AG04449 (cell line): Measurements from ENCODE around the gene TMEM135.
"Not testable (repeated sequence)": the region's sequence is repeated elsewhere in the genome, so short reads cannot be mapped to it uniquely, and the experiment has no call there.

Source experiments
- CTCF ChIA-PET: fragments of 350-600 bp; formaldehyde crosslinking; extraction: SDS; loops from one replicate; lab custom pipeline; 2021; ENCODE audit warnings: antibody characterized with exemption; lab: Yijun Ruan, JAX
- POLR2A ChIA-PET: fragments of 400-600, 350-600 bp; formaldehyde crosslinking; extraction: SDS; loops from one replicate; lab custom pipeline; 2020; ENCODE audit warnings: antibody characterized with exemption, inconsistent platforms; lab: Yijun Ruan, JAX
- DNase-seq: peaks from one replicate; pipeline ENCODE4 v3.0.0-alpha.2; 2010; ENCODE audit warnings: low read depth, low spot score
- H3K4me3 ChIP-seq: 2 replicates; pipeline ENCODE4 v1.5.1; 2011; ENCODE audit warnings: low read depth, mild to moderate bottlenecking, control low read depth, low read length
- CTCF ChIP-seq: IDR thresholded peaks from one replicate; pipeline ENCODE4 v1.5.1; 2011; ENCODE audit warnings: mild to moderate bottlenecking, moderate library complexity, low read length, control low read depth, inconsistent platforms; ENCODE audit not compliant: insufficient read depth; ENCODE audit errors: missing control alignments

TMEM135 gene

DNA sequence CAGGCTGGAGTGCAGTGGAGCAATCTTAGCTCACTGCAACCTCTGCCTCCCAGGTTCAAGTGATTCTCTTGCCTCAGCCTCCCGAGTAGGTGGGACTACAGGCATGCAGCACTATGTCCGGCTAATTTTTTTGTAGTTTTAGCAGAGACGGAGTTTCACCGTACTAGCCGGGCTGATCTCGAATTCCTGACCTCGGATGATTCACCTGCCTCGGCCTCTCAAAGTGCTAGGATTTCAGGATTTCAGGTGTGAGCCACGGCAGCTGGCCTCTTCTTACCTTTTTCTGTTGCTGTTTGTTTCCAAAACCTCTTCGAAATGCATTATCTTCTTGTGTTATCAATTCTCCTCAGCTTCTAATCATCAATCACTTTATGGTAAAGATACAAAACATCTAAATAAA lies 22.1 kb upstream of the TMEM135 start:
- CTCF ChIA-PET, result interaction anchor here (1.2 kb wide), 1 partner anchor 21 kb away, joined by 6 read pairs; no protein-coding TSS in a partner anchor
- H3K4me3 ChIP-seq, result no peak overlapping the region
- DNase-seq, result no peak
- TF ChIP-seq CTCF, result no peak
- POLR2A ChIA-PET, result no interaction called here

DNA sequence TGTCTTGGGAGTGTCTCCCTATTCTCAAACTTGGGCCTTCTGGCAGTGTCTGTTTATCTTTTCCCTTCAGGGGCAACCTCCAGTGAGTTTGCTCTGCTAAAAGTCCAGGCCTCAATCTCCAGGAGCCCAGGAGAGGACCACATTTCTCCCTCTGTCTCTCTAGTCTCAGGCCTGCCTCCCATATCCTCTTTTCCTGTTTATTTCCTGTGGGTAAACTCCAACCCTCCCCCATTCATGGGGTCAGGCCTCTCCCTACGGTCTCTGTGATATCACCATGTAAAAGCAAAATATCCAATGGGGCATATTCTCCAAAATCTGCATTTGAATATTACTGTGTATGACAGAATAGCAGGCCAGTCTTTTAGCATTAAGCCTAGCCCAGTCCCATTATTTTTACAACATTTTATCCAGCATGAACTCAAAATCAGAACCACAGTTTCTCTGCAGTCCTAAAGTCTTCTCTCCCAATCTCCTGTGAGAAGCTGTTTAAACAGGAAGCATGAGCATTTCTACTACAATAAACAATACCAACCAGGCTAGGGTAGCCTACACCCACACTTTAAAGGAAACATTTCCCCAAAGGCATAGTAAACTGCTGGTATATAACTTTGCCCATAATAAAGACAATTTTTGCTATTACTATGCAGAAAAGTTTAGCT lies 18.0 kb upstream of the TMEM135 start:
- no peak for TF ChIP-seq CTCF
- ChIA-PET CTCF (no interaction called here), POLR2A (no interaction called here)
- no peak for DNase-seq
- no peak overlapping the region for H3K4me3 ChIP-seq

GRCh38 chr11:87020336-87020735 lies 17.4 kb upstream of the TMEM135 start:
- no peak for DNase-seq
- ChIA-PET CTCF (interaction anchor here (0.7 to 1.0 kb wide), 2 partner anchors 25 to 189 kb away, joined by 3 read pairs; no protein-coding TSS in a partner anchor), POLR2A (no interaction called here)
- TF ChIP-seq CTCF, result no peak
- no peak overlapping the region for H3K4me3 ChIP-seq

DNA sequence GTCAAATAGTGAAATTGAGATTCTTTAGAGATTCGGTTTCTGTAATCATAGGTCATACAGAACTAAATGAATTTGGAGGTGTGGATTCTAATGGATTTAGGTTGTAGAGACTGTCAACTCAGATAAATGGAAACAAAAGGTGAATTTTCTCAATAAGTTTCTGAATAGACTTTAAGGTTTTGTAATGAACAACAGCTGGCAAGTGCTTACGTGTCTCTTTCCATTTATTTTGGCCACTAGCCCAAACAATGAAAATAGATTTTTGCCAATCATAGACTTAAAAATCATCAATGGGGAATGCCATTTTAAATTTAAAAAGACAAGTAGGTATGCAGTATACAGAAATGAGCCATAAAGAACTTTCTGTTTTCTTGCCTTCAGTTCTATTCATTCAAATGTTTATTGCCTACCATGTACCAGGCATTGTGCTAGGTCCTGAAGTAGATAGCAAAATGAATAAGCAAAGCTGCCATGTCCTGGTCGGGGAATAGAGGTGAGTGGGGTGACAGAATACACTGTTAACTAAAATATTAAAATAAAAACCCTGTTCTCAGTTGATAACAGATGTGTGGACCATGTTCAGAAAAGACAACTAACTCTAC lies 16.9 kb upstream of the TMEM135 start:
- TF ChIP-seq CTCF, result no peak
- POLR2A ChIA-PET, result no interaction called here
- CTCF ChIA-PET, result interaction anchor here (0.7 to 1.0 kb wide), 2 partner anchors 25 to 188 kb away, joined by 3 read pairs; no protein-coding TSS in a partner anchor
- H3K4me3 ChIP-seq, result no peak overlapping the region
- no peak for DNase-seq

- ChIA-PET CTCF (interaction anchor here (0.8 kb wide), 1 partner anchor 27 kb away, joined by 4 read pairs; no protein-coding TSS in a partner anchor), POLR2A (no interaction called here)
- TF ChIP-seq CTCF, result no peak
- DNase-seq, result no peak
- no peak overlapping the region for H3K4me3 ChIP-seq
Measured at GRCh38 chr11:87022254-87022653, 15.5 kb upstream of the TMEM135 start.

DNA sequence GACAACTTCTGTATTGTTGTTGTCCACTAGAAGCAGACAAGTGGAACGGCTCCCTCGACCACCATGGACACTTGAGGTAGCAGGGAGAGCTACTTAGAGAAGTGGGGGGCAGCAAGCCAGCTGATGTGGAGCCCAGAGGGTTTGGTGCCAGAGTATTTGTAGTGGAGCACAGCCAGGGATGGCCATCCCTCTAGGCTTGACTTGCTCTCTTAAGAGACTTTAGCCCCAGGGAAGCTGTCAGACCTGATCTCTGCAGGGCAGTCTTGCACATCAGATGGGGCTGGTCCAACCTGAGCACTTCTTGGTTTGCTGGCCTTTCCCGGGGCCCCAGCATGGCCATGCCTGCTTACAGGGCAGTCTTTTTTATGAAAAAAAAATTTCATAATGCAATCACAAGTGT lies 15.0 kb upstream of the TMEM135 start:
- no peak for DNase-seq
- CTCF ChIA-PET, result interaction anchor here (0.8 kb wide), 1 partner anchor 28 kb away, joined by 4 read pairs; no protein-coding TSS in a partner anchor
- TF ChIP-seq CTCF, result no peak
- POLR2A ChIA-PET, result no interaction called here
- no peak overlapping the region for H3K4me3 ChIP-seq

- H3K4me3 ChIP-seq, POLR2A ChIA-PET, CTCF ChIA-PET, DNase-seq: not testable (repeated sequence)
Measured at GRCh38 chr11:87026415-87026814, 11.3 kb upstream of the TMEM135 start.
